ENCODE data around the gene ACTN1. TPM values are rescaled to one million over a fixed set of nuclear protein-coding genes. Genes with fewer than 3 reads are reported as not detected.
A peak's percentile ranks its signal among the peaks of the same experiment; 100 is the strongest.

ACTN1 gene
- total RNA-seq, 4 donors from 2014 or later = 958 to 2,110 (median 1,439) TPM

GRCh38 chr14:68925373-68925772, 53.7 kb downstream of the ACTN1 start:
- H3K36me3 ChIP-seq = peaks cover 5 to 40% (median 20%) of the 10 kb centered on the region in 4 donors
- DNase-seq (ENCODE audit: extremely low spot score) = no peak
- H3K4me1 ChIP-seq = peaks cover 63 to 96% (median 93%) of the 10 kb centered on the region in 4 donors
- peak overlapping the region; percentile 90 to 98 (median 97) for H3K27ac ChIP-seq (replicated peaks in 1 of 4)
- intact Hi-C loops (cut with DNase I) = no loop called here
- TF ChIP-seq POLR2AphosphoS5 (IDR thresholded peaks at IDR 0.05) = no peak
- TF ChIP-seq EP300 (IDR thresholded peaks at IDR 0.05) = no peak
- no peak for TF ChIP-seq CTCF (IDR thresholded peaks at IDR 0.05)
- TF ChIP-seq POLR2A (IDR thresholded peaks at IDR 0.05; ENCODE audit: low read depth) = no peak
- H3K4me3 ChIP-seq = no peak overlapping the region
- WGBS = 78% methylated on average over 7 of the region's 10 CpGs
- H3K9me3 ChIP-seq = no peaks in the 10 kb centered on the region
- H3K27me3 ChIP-seq = no peaks in the 10 kb centered on the region

DNA sequence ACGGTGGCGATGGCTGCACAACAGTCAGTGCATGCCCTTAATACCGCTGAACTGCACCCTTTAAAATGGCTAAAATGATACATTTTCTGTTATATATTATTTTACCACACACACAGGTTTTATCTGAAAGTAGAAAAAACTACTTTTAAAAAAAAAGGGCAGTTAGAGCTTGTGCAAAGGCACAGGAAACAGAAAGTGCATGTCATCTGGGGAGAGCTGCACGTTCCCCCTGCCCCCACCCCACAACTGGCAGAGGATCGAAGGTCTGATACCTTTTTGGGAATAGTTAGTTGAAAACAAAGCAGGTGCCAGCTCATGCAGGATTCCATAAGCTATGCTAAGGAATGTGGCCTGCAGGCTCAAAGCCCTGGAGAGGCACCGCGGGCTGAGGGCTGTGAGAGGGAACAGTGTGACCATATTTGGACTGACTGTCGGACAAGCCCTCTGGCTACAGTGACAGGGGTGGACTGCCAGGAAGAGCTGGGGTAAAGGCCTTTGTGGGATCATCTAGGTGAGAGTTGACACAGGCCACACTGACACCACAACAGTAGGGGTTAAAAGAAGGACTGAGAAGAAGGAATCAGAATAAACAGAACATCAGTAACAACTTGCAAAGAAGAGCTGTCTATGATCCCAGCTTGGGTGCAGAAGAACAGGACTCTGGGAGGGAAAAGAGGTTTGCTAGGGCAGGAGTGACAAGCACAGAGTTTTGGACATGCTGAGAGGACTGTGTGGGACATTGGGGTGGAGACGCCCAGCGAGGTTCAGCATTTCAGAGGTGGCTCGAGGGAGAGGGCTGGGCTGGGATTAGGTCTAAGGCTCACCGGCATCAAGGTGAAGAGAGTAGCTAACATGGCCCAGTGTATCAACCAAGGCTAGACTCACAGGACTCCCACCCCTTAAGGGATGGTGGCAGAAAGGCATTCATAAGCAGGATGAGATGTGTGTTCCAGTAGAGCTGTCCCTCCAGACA, 54.6 kb downstream of the ACTN1 start:
- H3K9me3 ChIP-seq = no peaks in the 10 kb centered on the region
- intact Hi-C loops (cut with DNase I) = no loop called here
- no peak for TF ChIP-seq CTCF (IDR thresholded peaks at IDR 0.05)
- peak; percentile 77 to 88 for TF ChIP-seq POLR2AphosphoS5 (IDR thresholded peaks at IDR 0.05)
- TF ChIP-seq POLR2A (IDR thresholded peaks at IDR 0.05; ENCODE audit: low read depth) = no peak
- TF ChIP-seq EP300 (IDR thresholded peaks at IDR 0.05) = peak; percentile 72
- H3K4me1 ChIP-seq = peaks cover 59 to 96% (median 93%) of the 10 kb centered on the region in 4 donors
- no peaks in the 10 kb centered on the region for H3K27me3 ChIP-seq
- no peak for DNase-seq (ENCODE audit: extremely low spot score)
- peaks cover 11 to 49% (median 28%) of the 10 kb centered on the region in 4 donors for H3K36me3 ChIP-seq
- WGBS = 51% methylated on average over 10 of the region's 12 CpGs
- H3K27ac ChIP-seq (replicated peaks in 1 of 4) = peak overlapping the region; percentile 90 to 98 (median 97)
- H3K4me3 ChIP-seq = no peak overlapping the region

GRCh38 chr14:68922886-68923285, 56.2 kb downstream of the ACTN1 start:
- Histone ChIP-seq H3K27ac (replicated peaks in 1 of 4) (peak overlapping the region; percentile 90 to 98 (median 97)), H3K4me1 (peaks cover 47 to 94% (median 92%) of the 10 kb centered on the region in 4 donors), H3K27me3 (no peaks in the 10 kb centered on the region), H3K9me3 (no peaks in the 10 kb centered on the region), H3K36me3 (peaks cover 14 to 61% (median 41%) of the 10 kb centered on the region in 4 donors), H3K4me3 (no peak overlapping the region)
- WGBS = 41% methylated on average over 7 of the region's 7 CpGs
- intact Hi-C loops (cut with DNase I) = no loop called here
- TF ChIP-seq CTCF (IDR thresholded peaks at IDR 0.05) (no peak), POLR2AphosphoS5 (IDR thresholded peaks at IDR 0.05) (peak; percentile 86 to 87), POLR2A (IDR thresholded peaks at IDR 0.05; ENCODE audit: low read depth) (no peak), EP300 (IDR thresholded peaks at IDR 0.05) (peak; percentile 98)
- no peak for DNase-seq (ENCODE audit: extremely low spot score)

DNA sequence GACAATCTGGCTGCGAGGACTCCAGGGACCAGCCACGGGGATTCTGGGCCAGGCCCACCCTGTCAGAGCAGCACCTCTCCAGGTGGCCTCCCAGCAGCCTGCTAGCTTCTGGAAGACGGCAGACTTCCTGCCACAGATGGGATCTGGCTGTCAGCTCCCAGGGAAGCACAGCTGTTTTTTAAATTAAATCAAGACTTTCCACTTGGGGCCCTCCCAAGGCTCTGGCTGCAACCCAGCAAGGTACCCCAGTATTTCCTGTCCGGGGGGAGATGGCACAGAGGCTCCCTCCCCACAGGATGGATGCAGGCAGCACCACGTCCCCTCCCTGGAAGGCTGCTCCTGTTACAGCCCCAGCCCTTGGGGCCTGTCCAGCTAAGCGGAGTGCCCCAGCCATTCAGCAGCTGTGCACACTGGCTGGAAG, 56.9 kb downstream of the ACTN1 start:
- H3K9me3 ChIP-seq = no peaks in the 10 kb centered on the region
- peaks cover 14 to 68% (median 48%) of the 10 kb centered on the region in 4 donors for H3K36me3 ChIP-seq
- H3K4me3 ChIP-seq = no peak overlapping the region
- 35% methylated on average over 6 of the region's 6 CpGs for WGBS
- no peak for DNase-seq (ENCODE audit: extremely low spot score)
- H3K27ac ChIP-seq (replicated peaks in 1 of 4) = peak overlapping the region; percentile 90 to 98 (median 97)
- TF ChIP-seq POLR2AphosphoS5 (IDR thresholded peaks at IDR 0.05) (no peak), EP300 (IDR thresholded peaks at IDR 0.05) (no peak), CTCF (IDR thresholded peaks at IDR 0.05) (no peak), POLR2A (IDR thresholded peaks at IDR 0.05; ENCODE audit: low read depth) (no peak)
- H3K27me3 ChIP-seq = no peaks in the 10 kb centered on the region
- intact Hi-C loops (cut with DNase I) = no loop called here
- peaks cover 44 to 94% (median 92%) of the 10 kb centered on the region in 4 donors for H3K4me1 ChIP-seq

Data from esophagus muscularis mucosa (tissue), 4 donors.